Measurements from ENCODE around the gene CTIF.

Gene CTIF

DNA sequence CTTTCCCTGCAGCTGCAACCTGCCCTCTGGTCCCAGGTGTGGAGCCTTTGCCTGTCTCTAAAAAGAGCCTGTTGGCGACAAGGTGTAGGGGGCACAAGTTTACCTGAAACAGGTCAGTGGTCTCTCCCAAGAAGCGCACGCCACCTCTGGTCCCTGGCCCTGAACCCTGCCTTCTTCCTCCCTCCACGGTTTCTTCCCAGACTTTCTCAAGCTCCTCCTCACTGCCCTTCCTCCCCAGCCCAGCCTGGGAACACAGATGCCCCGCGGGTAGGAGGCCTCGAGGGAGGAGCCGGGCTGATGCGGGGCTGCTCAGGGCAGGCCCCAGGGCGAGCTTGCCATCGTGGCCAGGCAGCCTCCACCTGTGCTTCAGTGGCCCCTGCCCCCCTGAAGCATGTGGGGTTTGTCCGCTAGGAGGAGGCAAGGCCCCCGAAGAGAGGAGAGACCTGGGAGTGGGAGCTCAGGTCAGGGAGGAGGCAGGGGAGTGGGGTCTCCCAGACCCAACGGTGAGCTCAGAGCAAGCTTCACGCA lies 322.4 kb downstream of the CTIF start:
- no peak for TF ChIP-seq NFIC (IDR thresholded peaks at IDR 0.05)
- TF ChIP-seq FOXM1 (IDR thresholded peaks at IDR 0.05; ENCODE audit: borderline replicate concordance, low read depth): no peak
- TF ChIP-seq, protein P1, sequence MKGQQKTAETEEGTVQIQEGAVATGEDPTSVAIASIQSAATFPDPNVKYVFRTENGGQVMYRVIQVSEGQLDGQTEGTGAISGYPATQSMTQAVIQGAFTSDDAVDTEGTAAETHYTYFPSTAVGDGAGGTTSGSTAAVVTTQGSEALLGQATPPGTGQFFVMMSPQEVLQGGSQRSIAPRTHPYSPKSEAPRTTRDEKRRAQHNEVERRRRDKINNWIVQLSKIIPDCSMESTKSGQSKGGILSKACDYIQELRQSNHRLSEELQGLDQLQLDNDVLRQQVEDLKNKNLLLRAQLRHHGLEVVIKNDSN (IDR thresholded peaks at IDR 0.05): no peak
- TF ChIP-seq TCF12 (IDR thresholded peaks at IDR 0.05; ENCODE audit: low read depth): no peak
- no peak for TF ChIP-seq YY1 (IDR thresholded peaks at IDR 0.05; ENCODE audit: low read depth)
- no peak for TF ChIP-seq CREB1 (IDR thresholded peaks at IDR 0.05; ENCODE audit: low read depth)
- no peak for TF ChIP-seq CEBPB (IDR thresholded peaks at IDR 0.05)
- no peak for TF ChIP-seq TAF1 (IDR thresholded peaks at IDR 0.05; ENCODE audit: low read depth)

DNA sequence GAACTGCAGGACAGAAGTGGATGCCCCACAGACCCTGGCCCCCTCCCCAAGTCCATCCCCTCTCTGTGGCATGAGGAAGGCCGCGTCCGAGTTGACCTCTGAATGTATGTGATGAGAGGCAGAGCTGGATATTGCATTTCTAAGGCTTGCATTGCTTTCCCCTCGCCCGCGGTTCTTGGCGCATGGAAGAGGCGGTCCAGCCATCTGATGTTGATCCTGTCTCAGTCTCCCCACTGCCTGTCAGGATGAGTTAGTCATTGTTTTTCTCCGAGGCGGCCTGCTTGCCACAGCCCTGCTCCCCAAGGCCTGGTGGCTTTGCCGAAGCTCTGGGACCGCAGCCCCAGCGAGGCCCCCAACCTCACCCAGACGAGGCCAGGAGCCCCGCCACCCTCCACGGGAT lies 323.3 kb downstream of the CTIF start:
- TF ChIP-seq, protein P2, sequence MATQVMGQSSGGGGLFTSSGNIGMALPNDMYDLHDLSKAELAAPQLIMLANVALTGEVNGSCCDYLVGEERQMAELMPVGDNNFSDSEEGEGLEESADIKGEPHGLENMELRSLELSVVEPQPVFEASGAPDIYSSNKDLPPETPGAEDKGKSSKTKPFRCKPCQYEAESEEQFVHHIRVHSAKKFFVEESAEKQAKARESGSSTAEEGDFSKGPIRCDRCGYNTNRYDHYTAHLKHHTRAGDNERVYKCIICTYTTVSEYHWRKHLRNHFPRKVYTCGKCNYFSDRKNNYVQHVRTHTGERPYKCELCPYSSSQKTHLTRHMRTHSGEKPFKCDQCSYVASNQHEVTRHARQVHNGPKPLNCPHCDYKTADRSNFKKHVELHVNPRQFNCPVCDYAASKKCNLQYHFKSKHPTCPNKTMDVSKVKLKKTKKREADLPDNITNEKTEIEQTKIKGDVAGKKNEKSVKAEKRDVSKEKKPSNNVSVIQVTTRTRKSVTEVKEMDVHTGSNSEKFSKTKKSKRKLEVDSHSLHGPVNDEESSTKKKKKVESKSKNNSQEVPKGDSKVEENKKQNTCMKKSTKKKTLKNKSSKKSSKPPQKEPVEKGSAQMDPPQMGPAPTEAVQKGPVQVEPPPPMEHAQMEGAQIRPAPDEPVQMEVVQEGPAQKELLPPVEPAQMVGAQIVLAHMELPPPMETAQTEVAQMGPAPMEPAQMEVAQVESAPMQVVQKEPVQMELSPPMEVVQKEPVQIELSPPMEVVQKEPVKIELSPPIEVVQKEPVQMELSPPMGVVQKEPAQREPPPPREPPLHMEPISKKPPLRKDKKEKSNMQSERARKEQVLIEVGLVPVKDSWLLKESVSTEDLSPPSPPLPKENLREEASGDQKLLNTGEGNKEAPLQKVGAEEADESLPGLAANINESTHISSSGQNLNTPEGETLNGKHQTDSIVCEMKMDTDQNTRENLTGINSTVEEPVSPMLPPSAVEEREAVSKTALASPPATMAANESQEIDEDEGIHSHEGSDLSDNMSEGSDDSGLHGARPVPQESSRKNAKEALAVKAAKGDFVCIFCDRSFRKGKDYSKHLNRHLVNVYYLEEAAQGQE (IDR thresholded peaks at IDR 0.05; ENCODE audit: low read depth): no peak
- TF ChIP-seq CEBPB (IDR thresholded peaks at IDR 0.05) (no peak), TAF1 (IDR thresholded peaks at IDR 0.05; ENCODE audit: low read depth) (no peak), EP300 (IDR thresholded peaks at IDR 0.05; ENCODE audit: borderline replicate concordance) (no peak), YY1 (IDR thresholded peaks at IDR 0.05; ENCODE audit: low read depth) (no peak), FOXM1 (IDR thresholded peaks at IDR 0.05; ENCODE audit: borderline replicate concordance, low read depth) (no peak), TEAD4 (IDR thresholded peaks at IDR 0.05) (no peak), CREB1 (IDR thresholded peaks at IDR 0.05; ENCODE audit: low read depth) (no peak), EGR1 (IDR thresholded peaks at IDR 0.05) (no peak), TCF12 (IDR thresholded peaks at IDR 0.05; ENCODE audit: low read depth) (no peak), NFIC (IDR thresholded peaks at IDR 0.05) (no peak), ZBTB7A (IDR thresholded peaks at IDR 0.05; ENCODE audit: low read depth) (no peak), RAD21 (IDR thresholded peaks at IDR 0.05; ENCODE audit: low read depth) (no peak)
- TF ChIP-seq, protein P1 (IDR thresholded peaks at IDR 0.05): no peak
- TF ChIP-seq, protein P3, sequence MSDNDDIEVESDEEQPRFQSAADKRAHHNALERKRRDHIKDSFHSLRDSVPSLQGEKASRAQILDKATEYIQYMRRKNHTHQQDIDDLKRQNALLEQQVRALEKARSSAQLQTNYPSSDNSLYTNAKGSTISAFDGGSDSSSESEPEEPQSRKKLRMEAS (IDR thresholded peaks at IDR 0.05): no peak

DNA sequence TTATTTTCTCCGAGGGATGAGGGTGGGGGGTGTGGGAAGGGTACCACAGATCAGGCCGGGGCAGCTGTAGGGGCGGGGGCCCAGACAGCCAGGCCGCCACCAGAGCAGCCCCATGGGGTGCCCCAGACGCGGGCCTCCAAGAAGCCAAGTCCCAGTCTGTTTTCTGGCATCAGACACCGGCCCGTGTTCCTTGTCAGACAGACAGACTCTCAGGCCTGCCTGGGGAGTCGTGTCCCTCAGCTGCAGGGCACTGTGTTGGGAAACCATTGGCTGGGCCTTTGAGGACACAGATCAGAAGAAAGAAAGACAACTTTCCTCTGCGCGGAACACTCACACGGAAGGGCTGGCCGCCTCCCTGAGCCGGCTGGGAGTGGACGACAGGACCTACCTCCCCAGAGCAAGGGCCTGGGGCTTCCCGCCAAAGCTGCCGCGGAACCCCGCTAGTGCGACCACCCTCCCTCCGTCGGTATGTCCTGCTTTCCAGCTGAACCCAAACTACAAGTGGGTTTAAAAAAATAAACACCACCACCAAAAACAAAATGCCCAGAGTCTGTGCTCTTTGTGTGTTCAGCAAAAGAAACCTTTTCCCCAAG lies 323.9 kb downstream of the CTIF start:
- TF ChIP-seq, protein P3 (IDR thresholded peaks at IDR 0.05): no peak

DNA sequence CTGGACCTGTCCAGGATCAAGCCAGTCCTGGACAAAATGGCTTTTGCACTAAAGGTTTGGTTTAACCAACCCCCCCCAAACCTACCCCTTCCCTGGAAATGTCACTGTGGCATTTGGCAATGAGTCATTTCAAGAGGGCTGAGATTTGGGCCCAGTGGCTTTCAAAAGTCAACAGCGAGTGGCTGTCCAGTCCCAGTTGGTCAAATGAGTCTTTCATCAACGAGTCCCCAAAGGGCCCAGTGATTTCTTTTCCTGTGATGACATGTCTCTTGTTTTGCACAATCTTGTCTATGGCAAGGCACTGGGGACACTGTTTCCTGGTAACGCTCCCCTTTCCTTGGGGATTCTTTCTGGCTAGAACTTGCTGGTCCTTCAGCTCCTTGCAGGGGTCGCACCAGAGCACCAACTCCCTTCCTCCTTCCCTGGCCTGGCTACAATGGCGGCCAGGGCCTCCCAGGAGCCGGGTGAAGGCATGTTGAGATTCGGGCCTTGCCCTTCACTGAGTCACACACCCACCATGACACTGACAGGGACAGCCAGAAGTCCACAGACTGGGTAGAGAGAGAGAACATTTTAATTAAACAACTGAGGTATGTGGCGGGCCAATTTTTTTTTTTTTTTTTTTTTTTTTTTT lies 324.7 kb downstream of the CTIF start:
- no peak for TF ChIP-seq NFIC (IDR thresholded peaks at IDR 0.05)
- no peak for TF ChIP-seq CEBPB (IDR thresholded peaks at IDR 0.05)
- TF ChIP-seq TCF12 (IDR thresholded peaks at IDR 0.05; ENCODE audit: low read depth): no peak
- TF ChIP-seq, protein P3 (IDR thresholded peaks at IDR 0.05): no peak

DNA sequence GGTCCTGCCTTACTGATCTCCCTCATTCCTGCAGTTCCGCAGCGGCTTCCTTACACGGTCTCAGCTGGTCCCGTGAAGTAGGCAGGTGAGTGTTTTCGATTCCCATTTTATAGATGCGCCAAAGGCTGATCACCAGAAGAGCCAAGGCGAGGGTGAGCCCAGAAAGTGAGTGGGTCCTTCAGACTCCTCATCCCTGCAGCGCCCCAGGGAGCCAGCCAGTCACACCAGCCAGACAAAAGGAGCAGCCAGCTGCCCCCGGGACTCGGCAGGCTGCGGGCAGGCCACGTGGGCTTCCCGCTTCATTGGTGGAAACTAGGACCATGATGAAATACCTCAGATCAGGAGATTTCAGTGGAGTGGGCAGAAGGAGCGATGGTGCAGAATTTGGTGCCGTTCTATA lies 326.0 kb downstream of the CTIF start:
- TF ChIP-seq EGR1 (IDR thresholded peaks at IDR 0.05): no peak
- TF ChIP-seq TAF1 (IDR thresholded peaks at IDR 0.05; ENCODE audit: low read depth): no peak
- TF ChIP-seq RAD21 (IDR thresholded peaks at IDR 0.05; ENCODE audit: low read depth): no peak
- TF ChIP-seq ZBTB7A (IDR thresholded peaks at IDR 0.05; ENCODE audit: low read depth): no peak
- TF ChIP-seq, protein P2 (IDR thresholded peaks at IDR 0.05; ENCODE audit: low read depth): no peak
- TF ChIP-seq, protein P3 (IDR thresholded peaks at IDR 0.05): no peak
- no peak for TF ChIP-seq TCF12 (IDR thresholded peaks at IDR 0.05; ENCODE audit: low read depth)
- no peak for TF ChIP-seq EP300 (IDR thresholded peaks at IDR 0.05; ENCODE audit: borderline replicate concordance)
- no peak for TF ChIP-seq TEAD4 (IDR thresholded peaks at IDR 0.05)
- TF ChIP-seq FOXM1 (IDR thresholded peaks at IDR 0.05; ENCODE audit: borderline replicate concordance, low read depth): no peak
- TF ChIP-seq NFIC (IDR thresholded peaks at IDR 0.05): no peak
- TF ChIP-seq YY1 (IDR thresholded peaks at IDR 0.05; ENCODE audit: low read depth): no peak
- TF ChIP-seq, protein P1 (IDR thresholded peaks at IDR 0.05): no peak
- TF ChIP-seq CREB1 (IDR thresholded peaks at IDR 0.05; ENCODE audit: low read depth): no peak
- no peak for TF ChIP-seq CEBPB (IDR thresholded peaks at IDR 0.05)
